ENCODE results near the gene NEURL3.
"Not testable (repeated sequence)": the region's sequence is repeated elsewhere in the genome, so short reads cannot be mapped to it uniquely, and the experiment has no call there.

Gene NEURL3

GRCh38 chr2:96505231-96505889 lies at the start of gene NEURL3:
NEURL3 (minus strand) TSS chr2:96505357; CDS start chr2:96505286, 71 bp downstream.
- DNase-seq, result no peak

GRCh38 chr2:96554293-96555145 lies 49.4 kb upstream of the NEURL3 start:
- no peak for DNase-seq

GRCh38 chr2:96553957-96554292 lies 48.8 kb upstream of the NEURL3 start:
- not testable (repeated sequence) for DNase-seq

DNA sequence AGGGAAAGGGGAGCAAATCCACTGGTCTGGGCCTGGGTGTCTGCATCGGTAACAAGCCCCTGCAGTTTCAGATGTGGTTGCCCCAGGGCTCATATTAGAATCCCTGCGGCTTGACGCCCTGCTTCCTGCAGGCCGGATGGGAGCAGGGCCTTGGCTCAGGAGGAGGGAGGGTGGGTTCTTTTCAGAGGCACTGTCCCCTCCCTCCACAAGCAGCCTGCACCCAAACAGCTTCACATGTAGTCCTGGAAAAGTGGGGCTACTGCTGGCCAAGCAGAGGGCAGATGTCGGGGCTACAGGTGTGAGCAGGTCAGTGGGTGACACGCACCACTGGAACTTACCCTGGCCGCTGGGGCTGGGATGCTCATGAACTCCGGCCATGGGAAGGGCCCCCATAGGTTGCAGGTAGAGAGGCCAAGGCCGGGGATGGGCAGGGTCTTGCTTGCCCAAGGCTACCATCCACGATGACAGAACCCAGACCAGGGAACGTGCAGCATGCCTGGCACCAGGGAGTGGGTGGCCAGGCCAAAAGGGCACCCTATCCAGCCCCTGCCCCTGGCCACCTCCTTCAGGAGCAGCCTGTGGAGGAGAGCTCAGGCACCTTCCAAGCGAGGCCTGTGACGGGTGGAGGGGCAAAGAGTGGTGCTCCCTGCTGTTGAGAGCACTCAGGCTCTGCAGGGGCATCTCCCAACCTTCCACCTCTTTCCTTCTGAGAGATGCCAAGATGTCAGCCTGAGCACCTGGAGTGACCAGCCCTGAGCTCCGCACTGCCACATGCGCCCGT lies 48.2 kb upstream of the NEURL3 start:
- no peak for DNase-seq

GRCh38 chr2:96552315-96553175 lies 47.4 kb upstream of the NEURL3 start:
- no peak for DNase-seq

DNA sequence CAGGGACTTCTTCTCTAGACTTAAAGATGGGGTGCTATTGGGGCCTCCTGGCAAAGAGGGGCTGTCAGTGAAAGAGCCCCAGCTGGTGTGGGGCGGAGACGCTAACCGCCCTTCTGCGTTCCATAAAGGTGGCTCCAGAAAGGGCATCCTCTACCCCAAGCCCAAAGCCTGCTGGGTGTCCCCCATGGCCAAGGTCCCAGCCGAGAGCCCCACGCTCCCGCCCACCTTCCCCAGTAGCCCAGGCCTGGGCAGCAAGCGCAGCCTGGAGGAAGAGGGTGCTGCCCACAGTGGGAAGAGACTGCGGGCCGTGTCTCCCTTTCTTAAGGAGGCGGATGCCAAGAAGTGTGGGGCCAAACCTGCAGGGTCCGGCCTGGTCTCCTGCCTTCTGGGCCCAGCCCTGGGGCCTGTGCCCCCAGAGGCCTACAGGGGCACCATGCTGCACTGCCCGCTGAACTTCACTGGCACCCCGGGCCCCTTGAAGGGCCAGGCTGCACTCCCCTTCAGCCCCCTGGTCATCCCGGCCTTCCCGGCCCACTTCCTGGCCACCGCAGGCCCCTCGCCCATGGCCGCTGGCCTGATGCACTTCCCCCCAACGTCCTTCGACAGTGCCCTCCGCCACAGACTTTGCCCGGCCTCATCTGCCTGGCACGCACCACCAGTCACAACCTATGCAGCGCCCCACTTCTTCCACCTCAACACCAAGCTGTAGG lies 46.6 kb upstream of the NEURL3 start:
- DNase-seq, result no peak

DNA sequence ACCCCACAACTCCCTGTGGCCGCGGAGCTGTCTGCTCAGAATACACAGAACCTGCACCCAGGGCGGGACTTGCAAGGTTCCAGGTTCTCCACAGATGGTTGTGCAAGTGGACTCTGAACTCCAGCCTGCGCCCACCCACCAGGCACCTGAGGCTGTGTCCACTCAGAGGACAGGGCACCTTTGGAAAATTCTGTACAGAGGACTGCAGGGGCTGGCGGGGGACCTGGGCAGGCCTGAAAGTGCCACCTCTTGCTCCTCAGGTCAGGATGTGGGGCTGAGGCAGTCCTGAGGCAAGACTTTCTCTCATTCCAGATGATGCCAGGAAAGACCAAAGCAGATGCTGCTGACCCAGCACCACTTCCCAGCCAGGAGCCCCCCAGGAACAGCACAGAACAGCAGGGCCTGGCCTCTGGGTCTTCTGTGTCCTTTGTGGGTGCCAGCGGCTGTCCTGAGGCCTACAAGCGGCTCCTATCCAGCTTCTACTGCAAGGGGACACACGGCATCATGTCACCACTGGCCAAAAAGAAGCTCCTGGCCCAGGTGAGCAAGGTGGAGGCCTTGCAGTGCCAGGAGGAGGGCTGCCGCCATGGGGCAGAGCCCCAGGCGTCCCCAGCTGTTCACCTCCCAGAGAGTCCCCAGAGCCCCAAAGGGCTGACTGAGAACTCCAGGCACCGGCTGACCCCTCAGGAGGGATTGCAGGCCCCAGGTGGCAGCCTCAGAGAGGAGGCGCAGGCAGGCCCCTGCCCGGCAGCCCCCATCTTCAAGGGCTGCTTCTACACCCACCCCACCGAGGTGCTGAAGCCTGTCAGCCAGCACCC lies 45.8 kb upstream of the NEURL3 start:
- DNase-seq, result no peak

DNA sequence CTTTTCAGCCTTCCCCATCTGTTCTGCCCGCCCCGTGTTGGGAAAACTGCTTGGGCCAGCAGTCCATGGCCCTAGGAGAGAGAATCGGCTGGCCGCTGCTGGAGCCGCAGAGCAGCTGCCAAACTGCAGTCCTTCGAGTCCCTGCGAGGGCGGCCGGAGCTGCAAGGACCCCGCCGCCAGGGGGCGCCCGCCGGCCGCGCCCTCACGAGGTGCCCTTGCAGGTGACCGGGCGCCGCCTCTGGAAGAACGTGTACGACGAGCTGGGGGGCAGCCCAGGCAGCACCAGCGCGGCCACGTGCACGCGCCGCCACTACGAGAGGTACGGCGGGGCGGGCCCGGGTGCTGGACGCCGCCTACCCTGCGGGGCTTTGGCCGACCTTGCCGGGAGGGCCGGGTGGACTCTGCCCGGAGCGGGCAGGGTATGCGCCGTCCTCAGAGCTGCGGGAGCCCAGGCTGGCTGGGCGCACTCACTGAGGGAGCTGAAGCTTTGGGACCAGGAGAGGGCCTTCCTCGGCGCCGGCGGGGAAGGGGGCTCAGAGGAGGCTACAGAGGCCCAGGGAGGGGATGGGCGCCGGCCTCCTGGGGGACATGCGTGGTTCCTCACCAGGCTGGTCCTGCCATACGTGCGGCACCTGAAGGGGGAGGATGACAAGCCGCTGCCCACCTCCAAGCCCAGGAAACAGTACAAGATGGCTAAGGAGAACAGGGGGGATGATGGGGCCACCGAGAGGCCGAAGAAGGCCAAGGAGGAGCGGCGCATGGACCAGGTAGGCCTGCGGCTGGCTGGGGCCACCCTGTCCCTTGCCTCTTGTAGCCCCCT lies 45.0 kb upstream of the NEURL3 start:
- DNase-seq, result peak; percentile 31

- DNase-seq, result no peak
Measured at GRCh38 chr2:96549466-96549785, 44.3 kb upstream of the NEURL3 start.

DNA sequence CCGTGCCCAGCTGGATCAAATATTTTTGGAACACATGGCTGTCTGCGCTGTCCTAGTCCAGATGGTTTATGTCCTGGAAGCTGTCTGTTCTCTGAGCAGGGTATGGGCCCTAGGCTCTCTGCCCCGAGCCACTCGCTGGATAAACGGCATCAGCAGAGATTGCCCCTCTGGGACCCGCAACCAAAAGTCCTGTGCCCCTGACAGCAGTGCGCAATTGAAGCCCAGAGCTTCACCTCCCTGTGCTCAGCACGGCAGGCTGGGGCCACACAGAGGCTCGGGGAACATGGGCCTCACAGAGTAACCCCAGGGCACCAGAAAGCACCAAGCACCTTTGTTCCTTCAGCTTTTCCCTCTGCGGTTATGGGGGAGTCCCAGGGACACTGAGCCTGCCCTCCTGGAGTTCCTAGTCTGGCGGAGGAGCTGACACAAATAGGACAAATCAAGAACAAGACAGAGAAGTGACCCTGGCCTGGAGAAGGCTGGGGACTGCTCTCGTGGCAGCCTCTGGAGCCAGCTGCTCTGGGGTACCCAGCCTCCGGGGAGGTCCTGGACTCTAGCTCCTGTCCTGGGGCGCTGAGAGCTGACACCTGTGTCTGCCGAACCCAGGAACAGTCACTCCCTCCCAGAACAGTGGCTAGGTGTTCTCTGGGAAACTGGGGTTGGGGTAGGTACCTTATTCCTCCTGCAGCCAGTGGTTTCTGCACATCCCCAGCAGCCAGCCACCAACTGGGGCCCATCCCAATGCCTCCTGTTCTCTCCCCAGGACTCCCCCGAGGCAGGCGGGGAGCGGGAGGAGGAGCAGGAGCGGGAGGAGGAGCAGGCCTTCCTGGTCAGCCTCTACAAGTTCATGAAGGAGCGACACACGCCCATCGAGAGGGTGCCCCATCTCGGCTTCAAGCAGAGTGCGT lies 43.7 kb upstream of the NEURL3 start:
- DNase-seq, result no peak

DNA sequence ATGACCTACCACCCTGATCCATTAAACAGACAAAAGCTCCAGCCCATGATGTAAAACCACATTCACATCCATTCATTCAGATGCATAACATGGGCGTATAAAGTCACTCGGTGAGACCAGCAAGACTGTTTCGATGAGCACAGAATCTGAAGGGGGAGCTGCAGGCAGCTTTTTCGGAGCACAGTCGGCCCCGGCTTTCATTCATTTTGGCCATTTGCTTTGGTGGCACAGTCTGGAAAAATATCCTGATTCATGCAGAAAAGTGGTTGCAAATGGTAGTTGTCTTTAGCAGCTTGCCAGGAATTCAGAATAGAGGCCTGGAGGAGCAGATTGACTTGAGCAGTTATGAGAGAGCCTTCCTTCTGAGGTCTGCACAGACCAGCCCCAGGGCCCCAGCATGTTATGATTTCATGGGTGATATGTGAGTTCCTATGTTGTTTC lies 42.6 kb upstream of the NEURL3 start:
- no peak for DNase-seq

DNA sequence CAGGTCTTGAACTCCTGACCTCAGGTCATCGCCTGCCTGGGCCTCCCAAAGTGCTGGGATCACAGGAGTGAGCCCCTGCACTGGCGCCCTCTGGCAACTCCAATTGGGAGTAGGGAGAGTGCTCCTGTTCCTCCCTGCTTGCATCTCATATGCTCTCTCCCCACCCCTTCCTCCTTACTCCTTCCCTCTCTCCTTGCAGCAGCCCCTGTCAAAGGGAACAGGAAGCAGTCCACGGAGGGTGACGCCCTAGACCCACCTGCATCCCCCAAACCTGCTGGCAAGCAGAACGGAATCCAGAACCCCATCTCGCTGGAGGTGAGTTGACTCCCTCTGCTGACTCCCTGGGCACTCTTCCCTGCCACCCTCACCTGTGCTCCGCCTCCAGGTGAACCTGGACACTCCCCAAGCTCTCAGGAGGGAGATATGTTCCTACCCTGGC lies 42.1 kb upstream of the NEURL3 start:
- DNase-seq, result no peak

GRCh38 chr2:96546797-96547196 lies 41.6 kb upstream of the NEURL3 start:
- DNase-seq, result no peak

DNA sequence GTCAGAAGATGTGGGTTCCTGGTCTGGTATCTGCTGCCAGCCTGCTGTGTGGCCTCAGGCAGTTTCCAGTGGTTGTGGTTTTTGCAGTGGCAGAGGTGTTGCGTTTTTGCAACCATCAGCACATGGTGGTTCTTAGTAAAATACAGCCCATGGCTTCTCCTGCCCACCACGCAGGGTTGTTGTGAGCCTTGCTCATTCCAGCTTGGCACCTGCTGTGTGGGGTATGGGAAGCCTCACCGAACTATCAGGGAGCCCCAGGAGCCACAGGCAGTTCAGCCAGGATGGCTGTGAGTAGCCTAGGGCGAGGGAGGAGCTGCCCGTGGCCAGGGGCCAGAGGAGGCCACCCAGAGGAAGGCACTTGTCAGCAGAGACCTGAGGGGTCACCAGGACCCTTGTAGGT lies 41.2 kb upstream of the NEURL3 start:
- DNase-seq, result no peak

GRCh38 chr2:96542357-96542977 lies 37.3 kb upstream of the NEURL3 start:
- no peak for DNase-seq

DNA sequence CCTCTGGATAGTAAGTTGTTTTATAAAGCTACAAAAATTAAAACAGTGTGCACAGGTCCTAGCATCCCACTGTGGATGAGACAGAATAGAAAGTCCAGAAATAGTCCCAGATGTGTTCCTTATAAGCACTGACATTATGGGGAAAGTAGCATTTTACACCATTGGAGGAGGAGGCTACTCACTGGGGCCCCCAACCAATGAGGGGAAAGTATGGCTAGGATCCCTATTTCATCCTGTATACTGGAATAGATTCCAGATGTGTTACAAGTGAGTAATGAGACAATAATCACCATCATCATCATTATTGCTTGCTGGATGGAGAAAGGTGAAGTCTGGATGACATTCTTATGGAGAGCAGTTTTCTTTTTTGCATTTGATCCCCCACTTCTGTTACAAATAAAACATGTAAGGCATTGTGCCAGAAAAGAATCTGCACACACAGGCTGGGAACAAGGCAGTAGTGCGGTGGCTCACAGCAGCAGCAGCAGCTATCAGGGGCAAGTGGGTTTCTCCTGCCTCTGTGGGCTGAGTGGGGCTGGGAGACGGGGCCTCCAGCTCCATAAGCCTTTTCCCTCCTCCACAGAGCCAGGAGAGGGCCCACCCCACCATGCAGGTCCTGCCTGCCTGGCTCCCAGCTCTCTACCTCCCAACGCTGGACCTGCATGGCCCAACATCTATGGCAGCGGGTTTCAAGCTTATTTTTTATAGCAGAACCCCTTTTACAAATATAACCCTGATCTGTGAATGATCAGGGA lies 36.4 kb upstream of the NEURL3 start:
- DNase-seq, result no peak

GRCh38 chr2:96540136-96540535 lies 35.0 kb upstream of the NEURL3 start:
- DNase-seq, result no peak

Measured in NCI-H2029 treated with DMSO at 0.1 percent for 48 hours (cell line).